SK-N-SH (cell line): ENCODE data around the gene RGS7BP. TPM values are rescaled to one million over a fixed set of nuclear protein-coding genes. Genes with fewer than 3 reads are reported as not detected.

Experiments
- CTCF ChIA-PET: fragments of 300-600, 350-600 bp; formaldehyde crosslinking; extraction: SDS; loops from one replicate; lab custom pipeline; 2021; lab: Yijun Ruan, JAX
- POLR2A ChIA-PET: fragments of 350-600 bp; sonication (Branson Sonifier 250); formaldehyde crosslinking; extraction: SDS; loops from one replicate; lab custom pipeline; 2020; ENCODE audit warnings: antibody characterized with exemption, inconsistent platforms; lab: Yijun Ruan, JAX
- DNase-seq: peaks from one replicate; pipeline ENCODE4 v3.0.0; 2012
- H2AFZ ChIP-seq: fragments of 200-600 bp; sonication (generic); 2 replicates; pipeline ENCODE4 v1.8.1; 2016; ENCODE audit warnings: antibody characterized with exemption, mild to moderate bottlenecking, low read depth
- H3F3A ChIP-seq: fragments of 200-600 bp; sonication (generic); replicated peaks from 2 replicates; pipeline ENCODE3; 2016; ENCODE audit warnings: antibody characterized with exemption, mild to moderate bottlenecking; ENCODE audit not compliant: insufficient read depth
- H3K27ac ChIP-seq, 2 experiments: fragments of 200-500 bp in 1 of 2; fragments of 200-600 bp in 1 of 2; sonication (Bioruptor generic) in 1 of 2; sonication (generic), shearing (Covaris generic) in 1 of 2; 2 replicates each; pipeline versions ENCODE4 v1.5.1 to v1.6.1; 2014 to 2016; ENCODE audit warnings: low read depth in 2 of 2, inconsistent platforms in 1 of 2, low read length in 1 of 2, mild to moderate bottlenecking in 1 of 2, mixed read lengths in 1 of 2
- H3K27me3 ChIP-seq: fragments of 200-600 bp; sonication (generic), shearing (Covaris generic); 2 replicates; pipeline ENCODE4 v1.6.1; 2016; ENCODE audit warnings: mixed run types; ENCODE audit not compliant: insufficient read depth
- H3K36me3 ChIP-seq, 2 experiments: fragments of 200-500 bp in 1 of 2; fragments of 200-600 bp in 1 of 2; sonication (Bioruptor generic) in 1 of 2; sonication (generic) in 1 of 2; replicated peaks in 1 of 2; 2 replicates each; pipeline versions ENCODE3 to v1.5.1; 2014 to 2016; ENCODE audit warnings: low read length in 1 of 2, mild to moderate bottlenecking in 1 of 2; ENCODE audit not compliant: insufficient read depth in 2 of 2, control insufficient read depth in 1 of 2
- H3K4me1 ChIP-seq, 2 experiments: fragments of 200-500 bp in 1 of 2; fragments of 200-600 bp in 1 of 2; sonication (Bioruptor generic) in 1 of 2; sonication (generic), shearing (Covaris generic) in 1 of 2; 2 replicates each; pipeline versions ENCODE4 v1.5.1 to v1.6.1; 2014 to 2016; ENCODE audit warnings: low read depth in 1 of 2, low read length in 1 of 2, mixed run types in 1 of 2; ENCODE audit not compliant: insufficient read depth in 2 of 2, control insufficient read depth in 1 of 2
- H3K4me2 ChIP-seq: fragments of 200-600 bp; sonication (generic), shearing (Covaris generic); 2 replicates; pipeline ENCODE4 v1.6.1; 2017; ENCODE audit warnings: mixed run types
- H3K4me3 ChIP-seq, 2 experiments: fragments of 200-500 bp in 1 of 2; fragments of 200-600 bp in 1 of 2; sonication (Bioruptor generic) in 1 of 2; sonication (generic), shearing (Covaris generic) in 1 of 2; 2 replicates each; pipeline versions ENCODE4 v1.5.1 to v1.8.1; 2014 to 2016; ENCODE audit warnings: low read depth in 2 of 2, inconsistent platforms in 1 of 2, low read length in 1 of 2, mild to moderate bottlenecking in 1 of 2, mixed read lengths in 1 of 2, moderate library complexity in 1 of 2
- H3K79me2 ChIP-seq: fragments of 200-600 bp; sonication (generic); 2 replicates; pipeline ENCODE4 v1.8.1; 2017; ENCODE audit warnings: mild to moderate bottlenecking; ENCODE audit not compliant: insufficient read depth
- H3K9ac ChIP-seq: fragments of 200-600 bp; sonication (generic); 2 replicates; pipeline ENCODE4 v1.6.1; 2017; ENCODE audit warnings: mixed run types
- H3K9me2 ChIP-seq: fragments of 200-600 bp; sonication (generic); 2 replicates; pipeline ENCODE4 v1.6.1; 2017; ENCODE audit warnings: mixed run types
- H3K9me3 ChIP-seq: fragments of 200-600 bp; sonication (generic); 2 replicates; pipeline ENCODE4 v1.6.1; 2017; ENCODE audit warnings: mixed run types, mild to moderate bottlenecking, moderate library complexity
- H4K20me1 ChIP-seq: fragments of 200-600 bp; sonication (generic); 2 replicates; pipeline ENCODE4 v1.6.1; 2017; ENCODE audit warnings: mild to moderate bottlenecking, mixed run types; ENCODE audit not compliant: insufficient read depth
- CHD2 ChIP-seq: fragments of 150-350 bp; IDR thresholded peaks from 2 replicates; pipeline ENCODE4 v1.6.1; 2018; ENCODE audit warnings: low read length; ENCODE audit not compliant: partially characterized antibody
- ELF1 ChIP-seq: IDR thresholded peaks from 2 replicates; pipeline ENCODE4 v1.4.0; 2012
- EP300 ChIP-seq, 2 experiments: IDR thresholded peaks; 2 replicates each; pipeline versions ENCODE4 v1.4.0 to v1.6.1; 2012; ENCODE audit warnings: borderline replicate concordance in 1 of 2, low read depth in 1 of 2, low read length in 1 of 2
- FOXJ3 ChIP-seq: sonication (generic); formaldehyde crosslinking; IDR thresholded peaks from 2 replicates; pipeline ENCODE4 v1.5.1; 2020; ENCODE audit warnings: mild to moderate bottlenecking, missing genetic modification reagents
- FOXM1 ChIP-seq: IDR thresholded peaks from 2 replicates; pipeline ENCODE4 v1.4.0; 2012; ENCODE audit warnings: low read depth, mild to moderate bottlenecking
- GATA2 ChIP-seq: sonication (generic); formaldehyde crosslinking; IDR thresholded peaks from 2 replicates; pipeline ENCODE4 v1.5.0; 2020; ENCODE audit warnings: mild to moderate bottlenecking, missing genetic modification reagents
- JUND ChIP-seq: IDR thresholded peaks from 2 replicates; pipeline ENCODE4 v1.4.0; 2012
- MEF2A ChIP-seq: IDR thresholded peaks from 2 replicates; pipeline ENCODE4 v1.4.0; 2012; ENCODE audit warnings: low read depth, borderline replicate concordance
- MXI1 ChIP-seq: IDR thresholded peaks from 2 replicates; pipeline ENCODE4 v1.6.1; 2012; ENCODE audit warnings: mild to moderate bottlenecking, low read depth, low read length, improper control_type of control experiment
- NFIC ChIP-seq: IDR thresholded peaks from 2 replicates; pipeline ENCODE4 v1.4.0; 2012; ENCODE audit warnings: borderline replicate concordance
- NRF1 ChIP-seq: IDR thresholded peaks from 2 replicates; pipeline ENCODE4 v1.6.1; 2012; ENCODE audit warnings: low read depth, mild to moderate bottlenecking, low read length
- POLR2AphosphoS5 ChIP-seq: IDR thresholded peaks from 2 replicates; pipeline ENCODE4 v1.6.1; 2012; ENCODE audit warnings: low read depth, low read length
- RAD21 ChIP-seq: IDR thresholded peaks from 2 replicates; pipeline ENCODE4 v1.6.1; 2012; ENCODE audit warnings: mild to moderate bottlenecking, low read length
- RCOR1 ChIP-seq: fragments of 150-350 bp; IDR thresholded peaks from 2 replicates; pipeline ENCODE4 v1.6.1; 2017; ENCODE audit warnings: antibody characterized with exemption, low read length
- TAF1 ChIP-seq: IDR thresholded peaks from 2 replicates; pipeline ENCODE4 v1.6.1; 2012; ENCODE audit warnings: low read depth, mild to moderate bottlenecking, low read length, moderate library complexity, borderline replicate concordance
- TCF12 ChIP-seq: IDR thresholded peaks from 2 replicates; pipeline ENCODE4 v1.4.0; 2012
- polyA plus RNA-seq, 3 experiments: library from polyadenylated mRNA; depleted of rRNA; stranded (reverse); fragments of >200 nt; gene quantifications; 2 replicates each; pipeline ENCODE4 v1.2.3, GENCODE V29; 2012
- TF ChIP-seq, protein P1 (sequence below): fragments of 200-600 bp; sonication (generic); IDR thresholded peaks from 2 replicates; pipeline ENCODE4 v1.6.1; 2017; ENCODE audit warnings: antibody characterized with exemption, mild to moderate bottlenecking, moderate library complexity
- TF ChIP-seq, protein P2 (sequence below): IDR thresholded peaks from 2 replicates; pipeline ENCODE4 v1.4.0; 2012; ENCODE audit warnings: low read depth, borderline replicate concordance
- TF ChIP-seq, protein P3 (sequence below): IDR thresholded peaks from 2 replicates; pipeline ENCODE4 v1.4.0; 2012; ENCODE audit warnings: low read depth
- TF ChIP-seq, protein P4 (sequence below): IDR thresholded peaks from 2 replicates; pipeline ENCODE4 v1.6.1; 2012; ENCODE audit warnings: mild to moderate bottlenecking, low read depth, low read length, moderate library complexity

The RGS7BP gene
- polyA plus RNA-seq, 1 of the 3 experiments (the other 2 are of a cell fraction), result not detected

DNA sequence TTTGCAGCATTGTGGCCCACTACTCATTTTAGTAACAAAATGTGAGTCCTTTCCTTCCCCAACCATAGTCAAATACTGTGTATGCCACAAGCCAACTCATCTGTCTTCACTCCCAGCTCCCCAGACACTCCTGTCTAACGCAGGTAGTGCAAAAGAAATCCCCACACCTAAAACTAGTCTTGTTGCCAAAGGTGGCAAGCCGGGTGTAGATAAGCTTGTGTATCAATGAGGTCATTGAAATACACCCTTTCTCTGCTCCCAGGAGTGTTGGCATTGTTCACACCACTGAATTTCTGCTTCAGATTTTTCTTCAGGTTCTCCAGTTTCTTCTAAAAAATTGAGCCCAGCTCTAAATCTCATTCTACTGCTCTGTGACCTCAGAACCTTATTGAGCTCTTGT is 19.7 kb upstream of the RGS7BP start (continued):
- TF ChIP-seq, protein P1, sequence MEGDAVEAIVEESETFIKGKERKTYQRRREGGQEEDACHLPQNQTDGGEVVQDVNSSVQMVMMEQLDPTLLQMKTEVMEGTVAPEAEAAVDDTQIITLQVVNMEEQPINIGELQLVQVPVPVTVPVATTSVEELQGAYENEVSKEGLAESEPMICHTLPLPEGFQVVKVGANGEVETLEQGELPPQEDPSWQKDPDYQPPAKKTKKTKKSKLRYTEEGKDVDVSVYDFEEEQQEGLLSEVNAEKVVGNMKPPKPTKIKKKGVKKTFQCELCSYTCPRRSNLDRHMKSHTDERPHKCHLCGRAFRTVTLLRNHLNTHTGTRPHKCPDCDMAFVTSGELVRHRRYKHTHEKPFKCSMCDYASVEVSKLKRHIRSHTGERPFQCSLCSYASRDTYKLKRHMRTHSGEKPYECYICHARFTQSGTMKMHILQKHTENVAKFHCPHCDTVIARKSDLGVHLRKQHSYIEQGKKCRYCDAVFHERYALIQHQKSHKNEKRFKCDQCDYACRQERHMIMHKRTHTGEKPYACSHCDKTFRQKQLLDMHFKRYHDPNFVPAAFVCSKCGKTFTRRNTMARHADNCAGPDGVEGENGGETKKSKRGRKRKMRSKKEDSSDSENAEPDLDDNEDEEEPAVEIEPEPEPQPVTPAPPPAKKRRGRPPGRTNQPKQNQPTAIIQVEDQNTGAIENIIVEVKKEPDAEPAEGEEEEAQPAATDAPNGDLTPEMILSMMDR, result no peak
- TF ChIP-seq ELF1 (no peak), JUND (no peak), CHD2 (no peak), GATA2 (CRISPR knock-in tag) (no peak), NFIC (no peak), TAF1 (no peak), TCF12 (no peak), RAD21 (no peak), EP300 (IDR thresholded peaks at IDR 0.05; ENCODE audit: borderline replicate concordance in 1 of 2, low read depth in 1 of 2, low read length in 1 of 2) (no peak), FOXM1 (no peak)
- TF ChIP-seq, protein P2, sequence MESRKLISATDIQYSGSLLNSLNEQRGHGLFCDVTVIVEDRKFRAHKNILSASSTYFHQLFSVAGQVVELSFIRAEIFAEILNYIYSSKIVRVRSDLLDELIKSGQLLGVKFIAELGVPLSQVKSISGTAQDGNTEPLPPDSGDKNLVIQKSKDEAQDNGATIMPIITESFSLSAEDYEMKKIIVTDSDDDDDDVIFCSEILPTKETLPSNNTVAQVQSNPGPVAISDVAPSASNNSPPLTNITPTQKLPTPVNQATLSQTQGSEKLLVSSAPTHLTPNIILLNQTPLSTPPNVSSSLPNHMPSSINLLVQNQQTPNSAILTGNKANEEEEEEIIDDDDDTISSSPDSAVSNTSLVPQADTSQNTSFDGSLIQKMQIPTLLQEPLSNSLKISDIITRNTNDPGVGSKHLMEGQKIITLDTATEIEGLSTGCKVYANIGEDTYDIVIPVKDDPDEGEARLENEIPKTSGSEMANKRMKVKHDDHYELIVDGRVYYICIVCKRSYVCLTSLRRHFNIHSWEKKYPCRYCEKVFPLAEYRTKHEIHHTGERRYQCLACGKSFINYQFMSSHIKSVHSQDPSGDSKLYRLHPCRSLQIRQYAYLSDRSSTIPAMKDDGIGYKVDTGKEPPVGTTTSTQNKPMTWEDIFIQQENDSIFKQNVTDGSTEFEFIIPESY, result no peak

DNA sequence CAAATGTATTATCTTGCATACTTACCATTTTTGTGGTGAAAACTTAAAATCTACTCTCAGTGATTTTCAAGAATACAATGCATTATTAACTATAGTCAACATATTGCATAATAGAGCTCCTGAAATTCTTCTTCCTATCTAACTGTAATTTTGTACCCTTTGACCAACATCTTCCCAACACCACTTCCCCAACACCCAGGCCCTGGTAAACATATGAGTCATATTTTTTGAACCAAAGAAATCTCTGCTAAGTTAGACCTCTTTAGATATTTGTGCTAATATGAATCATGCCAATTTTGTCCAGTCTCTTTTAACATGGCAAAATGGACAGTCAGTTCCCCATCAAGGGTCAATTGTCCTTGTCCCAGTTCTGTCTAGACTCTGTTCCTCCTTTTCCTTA is 18.5 kb upstream of the RGS7BP start:
- Histone ChIP-seq H3K9ac (no peak overlapping the region), H4K20me1 (no peaks in the 10 kb centered on the region), H3K4me3 (no peak overlapping the region), H3K4me1 (no peaks in the 10 kb centered on the region), H3K27me3 (no peaks in the 10 kb centered on the region), H3K27ac (no peak overlapping the region), H3K9me3 (no peaks in the 10 kb centered on the region), H2AFZ (no peak overlapping the region), H3K36me3 (no peaks in the 10 kb centered on the region), H3K9me2 (no peaks in the 10 kb centered on the region), H3K79me2 (no peaks in the 10 kb centered on the region), H3F3A (no peaks in the 10 kb centered on the region), H3K4me2 (no peak overlapping the region)
- TF ChIP-seq MXI1 (no peak), POLR2AphosphoS5 (no peak), EP300 (IDR thresholded peaks at IDR 0.05; ENCODE audit: borderline replicate concordance in 1 of 2, low read depth in 1 of 2, low read length in 1 of 2) (no peak), RAD21 (no peak), RCOR1 (no peak), FOXJ3 (CRISPR knock-in tag) (no peak), MEF2A (no peak), NRF1 (no peak)
- TF ChIP-seq, protein P3, sequence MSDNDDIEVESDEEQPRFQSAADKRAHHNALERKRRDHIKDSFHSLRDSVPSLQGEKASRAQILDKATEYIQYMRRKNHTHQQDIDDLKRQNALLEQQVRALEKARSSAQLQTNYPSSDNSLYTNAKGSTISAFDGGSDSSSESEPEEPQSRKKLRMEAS, result no peak
- TF ChIP-seq, protein P4, sequence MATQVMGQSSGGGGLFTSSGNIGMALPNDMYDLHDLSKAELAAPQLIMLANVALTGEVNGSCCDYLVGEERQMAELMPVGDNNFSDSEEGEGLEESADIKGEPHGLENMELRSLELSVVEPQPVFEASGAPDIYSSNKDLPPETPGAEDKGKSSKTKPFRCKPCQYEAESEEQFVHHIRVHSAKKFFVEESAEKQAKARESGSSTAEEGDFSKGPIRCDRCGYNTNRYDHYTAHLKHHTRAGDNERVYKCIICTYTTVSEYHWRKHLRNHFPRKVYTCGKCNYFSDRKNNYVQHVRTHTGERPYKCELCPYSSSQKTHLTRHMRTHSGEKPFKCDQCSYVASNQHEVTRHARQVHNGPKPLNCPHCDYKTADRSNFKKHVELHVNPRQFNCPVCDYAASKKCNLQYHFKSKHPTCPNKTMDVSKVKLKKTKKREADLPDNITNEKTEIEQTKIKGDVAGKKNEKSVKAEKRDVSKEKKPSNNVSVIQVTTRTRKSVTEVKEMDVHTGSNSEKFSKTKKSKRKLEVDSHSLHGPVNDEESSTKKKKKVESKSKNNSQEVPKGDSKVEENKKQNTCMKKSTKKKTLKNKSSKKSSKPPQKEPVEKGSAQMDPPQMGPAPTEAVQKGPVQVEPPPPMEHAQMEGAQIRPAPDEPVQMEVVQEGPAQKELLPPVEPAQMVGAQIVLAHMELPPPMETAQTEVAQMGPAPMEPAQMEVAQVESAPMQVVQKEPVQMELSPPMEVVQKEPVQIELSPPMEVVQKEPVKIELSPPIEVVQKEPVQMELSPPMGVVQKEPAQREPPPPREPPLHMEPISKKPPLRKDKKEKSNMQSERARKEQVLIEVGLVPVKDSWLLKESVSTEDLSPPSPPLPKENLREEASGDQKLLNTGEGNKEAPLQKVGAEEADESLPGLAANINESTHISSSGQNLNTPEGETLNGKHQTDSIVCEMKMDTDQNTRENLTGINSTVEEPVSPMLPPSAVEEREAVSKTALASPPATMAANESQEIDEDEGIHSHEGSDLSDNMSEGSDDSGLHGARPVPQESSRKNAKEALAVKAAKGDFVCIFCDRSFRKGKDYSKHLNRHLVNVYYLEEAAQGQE, result no peak
- CTCF ChIA-PET, result interaction anchor here (0.6 kb wide), 1 partner anchor 31 kb away, joined by 3 read pairs; no protein-coding TSS in a partner anchor
- DNase-seq, result no peak
- POLR2A ChIA-PET, result no interaction called here
